ENCODE results near the gene HYAL3. TPM values are rescaled to one million over a fixed set of nuclear protein-coding genes. Genes with fewer than 3 reads are reported as not detected.

HYAL3 gene
- total RNA-seq, 2 donors from 2014 or later = 2.5 to 4.2 TPM

DNA sequence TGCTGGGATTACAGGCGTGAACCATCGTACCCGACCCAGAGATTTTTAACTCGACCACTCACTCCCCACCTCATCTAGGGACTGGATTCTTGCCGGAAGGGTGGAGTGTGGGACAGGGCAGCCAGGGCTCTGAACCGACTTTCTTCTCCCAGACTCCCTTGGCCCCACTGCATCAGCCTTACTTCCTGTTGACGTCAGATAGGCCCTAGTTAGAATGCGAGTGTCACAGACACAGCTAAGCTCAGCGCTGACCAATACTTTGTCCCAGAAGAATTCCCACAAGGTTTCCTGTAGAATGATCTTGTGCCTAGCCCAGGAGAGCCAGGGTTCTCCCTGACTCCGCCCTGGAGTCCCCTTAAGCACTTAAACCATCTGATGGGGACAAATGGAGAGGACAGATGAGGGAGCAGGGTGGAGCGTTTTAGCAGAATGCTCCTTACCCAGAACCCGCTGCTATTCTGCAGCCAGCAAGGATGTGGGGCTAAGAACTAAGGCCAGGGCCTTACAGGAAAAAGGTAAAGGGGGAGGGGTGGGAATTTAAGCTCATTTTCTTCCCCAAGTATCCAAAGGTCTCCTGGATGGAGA, 34.6 kb upstream of the HYAL3 start:
- peak overlapping the region; percentile 97 for H3K27ac ChIP-seq
- intact Hi-C loops (cut with DNase I) = no loop called here
- peaks cover 20% of the 10 kb centered on the region for H3K36me3 ChIP-seq
- TF ChIP-seq, protein P1, sequence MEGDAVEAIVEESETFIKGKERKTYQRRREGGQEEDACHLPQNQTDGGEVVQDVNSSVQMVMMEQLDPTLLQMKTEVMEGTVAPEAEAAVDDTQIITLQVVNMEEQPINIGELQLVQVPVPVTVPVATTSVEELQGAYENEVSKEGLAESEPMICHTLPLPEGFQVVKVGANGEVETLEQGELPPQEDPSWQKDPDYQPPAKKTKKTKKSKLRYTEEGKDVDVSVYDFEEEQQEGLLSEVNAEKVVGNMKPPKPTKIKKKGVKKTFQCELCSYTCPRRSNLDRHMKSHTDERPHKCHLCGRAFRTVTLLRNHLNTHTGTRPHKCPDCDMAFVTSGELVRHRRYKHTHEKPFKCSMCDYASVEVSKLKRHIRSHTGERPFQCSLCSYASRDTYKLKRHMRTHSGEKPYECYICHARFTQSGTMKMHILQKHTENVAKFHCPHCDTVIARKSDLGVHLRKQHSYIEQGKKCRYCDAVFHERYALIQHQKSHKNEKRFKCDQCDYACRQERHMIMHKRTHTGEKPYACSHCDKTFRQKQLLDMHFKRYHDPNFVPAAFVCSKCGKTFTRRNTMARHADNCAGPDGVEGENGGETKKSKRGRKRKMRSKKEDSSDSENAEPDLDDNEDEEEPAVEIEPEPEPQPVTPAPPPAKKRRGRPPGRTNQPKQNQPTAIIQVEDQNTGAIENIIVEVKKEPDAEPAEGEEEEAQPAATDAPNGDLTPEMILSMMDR (IDR thresholded peaks at IDR 0.05) = no peak
- no peak overlapping the region for H3K4me3 ChIP-seq
- H3K9ac ChIP-seq (ENCODE audit: low read depth in 2 of 2, low read length in 2 of 2) = peak overlapping the region in 1 of 2 donors; percentile 44
- no peaks in the 10 kb centered on the region for H3K9me3 ChIP-seq
- no peaks in the 10 kb centered on the region for H3K27me3 ChIP-seq
- peaks cover 14% of the 10 kb centered on the region for H3K4me1 ChIP-seq
- DNase-seq = no peak

DNA sequence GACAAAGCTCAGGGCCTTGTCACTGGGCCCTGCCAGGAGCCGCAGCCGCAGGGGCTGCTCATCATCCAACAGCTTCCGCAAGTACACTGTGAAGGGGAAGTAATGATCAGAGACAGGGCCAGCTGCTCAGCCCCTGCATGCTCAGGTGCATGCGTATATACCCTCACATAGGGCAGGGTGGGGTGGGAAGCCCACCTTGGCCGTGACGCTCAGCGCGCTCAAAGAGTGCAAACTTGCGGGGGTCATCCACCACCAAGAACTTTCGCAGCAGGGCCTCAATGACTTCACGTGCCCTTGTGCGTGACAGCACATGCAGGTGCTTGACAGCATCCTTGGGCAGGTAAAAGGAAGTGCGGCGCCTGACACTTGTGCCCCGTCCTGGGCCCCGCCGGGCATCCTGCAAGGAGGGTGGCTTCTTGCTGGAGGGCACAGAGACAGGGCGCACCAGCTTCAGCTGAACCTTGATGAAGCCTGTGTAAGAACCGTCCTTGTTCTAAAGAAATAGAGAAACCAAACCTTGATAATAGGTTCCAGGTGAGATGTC, 32.2 kb upstream of the HYAL3 start:
- peaks cover 26% of the 10 kb centered on the region for H3K4me1 ChIP-seq

DNA sequence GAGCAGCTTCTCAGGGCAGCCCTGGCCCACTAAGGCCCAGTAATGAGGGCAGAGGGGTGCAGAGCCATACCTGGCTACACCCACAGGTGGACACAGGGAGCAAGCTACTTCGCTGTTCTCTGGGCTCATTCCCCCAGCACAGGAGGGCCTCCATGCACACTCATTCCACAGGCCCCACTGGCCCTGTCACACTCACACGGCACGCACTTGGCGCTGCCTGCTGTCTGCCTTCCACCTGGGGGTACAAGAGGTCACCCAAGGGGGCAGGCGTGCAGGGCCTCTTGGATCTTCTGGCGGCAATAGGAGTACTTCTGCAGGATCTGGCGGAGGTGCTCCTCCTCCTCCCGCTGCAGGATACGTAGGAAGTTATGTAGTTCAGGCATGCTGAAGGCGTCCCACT, 31.1 kb upstream of the HYAL3 start:
- peaks cover 19% of the 10 kb centered on the region for H3K4me1 ChIP-seq

More for the DNA sequence above, 32.2 kb upstream of the HYAL3 start:
- TF ChIP-seq, protein P1 (IDR thresholded peaks at IDR 0.05) = no peak
- no peak overlapping the region for H3K27ac ChIP-seq
- no peaks in the 10 kb centered on the region for H3K9me3 ChIP-seq
- H3K4me3 ChIP-seq = no peak overlapping the region
- DNase-seq = no peak
- peaks cover 20% of the 10 kb centered on the region for H3K36me3 ChIP-seq
- H3K9ac ChIP-seq (ENCODE audit: low read depth in 2 of 2, low read length in 2 of 2) = no peak overlapping the region
- intact Hi-C loops (cut with DNase I) = no loop called here
- H3K27me3 ChIP-seq = no peaks in the 10 kb centered on the region

DNA sequence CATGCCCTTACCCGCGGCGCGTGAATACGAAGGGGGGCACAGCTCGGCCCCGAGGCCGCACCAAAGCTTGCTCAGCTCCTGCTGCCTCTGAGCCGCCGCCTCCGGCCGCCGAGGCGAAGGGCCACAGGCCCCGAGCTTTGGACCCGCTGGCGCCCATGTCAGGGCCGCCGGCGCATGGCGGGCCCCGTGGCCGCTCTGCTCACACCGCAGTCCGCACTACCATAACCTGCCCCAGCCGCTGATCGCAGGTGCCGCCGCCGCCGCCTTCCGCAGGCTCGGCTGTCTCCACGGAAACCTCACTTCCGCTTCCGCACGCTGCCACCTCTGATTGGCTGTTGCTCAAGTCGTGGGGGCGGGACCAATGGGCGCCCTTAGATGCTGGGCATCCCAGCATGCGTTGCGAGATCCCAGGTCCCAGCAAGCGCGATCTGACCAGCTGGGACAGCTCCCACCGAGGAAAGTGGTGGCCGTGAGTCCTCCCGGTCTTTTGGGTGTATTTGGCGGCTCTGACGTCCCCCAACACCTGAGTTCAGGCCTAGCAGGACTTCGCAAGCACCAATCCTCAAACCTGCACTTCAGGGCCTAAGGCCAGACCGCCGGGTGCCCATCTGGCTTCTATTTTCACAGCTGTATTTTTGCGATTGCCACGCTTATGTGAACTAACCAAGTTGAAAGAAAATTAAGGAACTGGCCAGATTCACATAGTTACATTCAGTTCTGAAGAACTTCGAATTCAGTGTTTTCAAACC, 28.9 kb upstream of the HYAL3 start, which contains the start of gene TUSC2:
Gene TUSC2, minus strand, starts transcription at position 281 of the 749 bp plus-strand sequence. Its CDS starts 124 bp downstream, at position 157.
- Histone ChIP-seq H3K36me3 (peaks cover 20% of the 10 kb centered on the region), H3K4me3 (peak within 1 kb of the TSS; percentile 97), H3K9ac (ENCODE audit: low read depth in 2 of 2, low read length in 2 of 2) (peak within 1 kb of the TSS; percentile 90 to 94), H3K27me3 (no peaks in the 10 kb centered on the region), H3K27ac (peak within 1 kb of the TSS; percentile 83), H3K4me1 (peaks cover 13% of the 10 kb centered on the region), H3K9me3 (no peaks in the 10 kb centered on the region)
- TF ChIP-seq, protein P1 (IDR thresholded peaks at IDR 0.05) = no peak
- peak; percentile 98 for DNase-seq
- intact Hi-C loops (cut with DNase I) = loop anchor here (10.0 kb wide), 1 partner anchor 53 kb away; the partner anchor contains the start of gene LSMEM2

More for the DNA sequence above, 31.1 kb upstream of the HYAL3 start:
- H3K27me3 ChIP-seq = no peaks in the 10 kb centered on the region
- peaks cover 20% of the 10 kb centered on the region for H3K36me3 ChIP-seq
- TF ChIP-seq, protein P1 (IDR thresholded peaks at IDR 0.05) = no peak
- intact Hi-C loops (cut with DNase I) = no loop called here
- no peaks in the 10 kb centered on the region for H3K9me3 ChIP-seq
- no peak overlapping the region for H3K4me3 ChIP-seq
- no peak for DNase-seq
- no peak overlapping the region for H3K27ac ChIP-seq
- H3K9ac ChIP-seq (ENCODE audit: low read depth in 2 of 2, low read length in 2 of 2) = no peak overlapping the region

DNA sequence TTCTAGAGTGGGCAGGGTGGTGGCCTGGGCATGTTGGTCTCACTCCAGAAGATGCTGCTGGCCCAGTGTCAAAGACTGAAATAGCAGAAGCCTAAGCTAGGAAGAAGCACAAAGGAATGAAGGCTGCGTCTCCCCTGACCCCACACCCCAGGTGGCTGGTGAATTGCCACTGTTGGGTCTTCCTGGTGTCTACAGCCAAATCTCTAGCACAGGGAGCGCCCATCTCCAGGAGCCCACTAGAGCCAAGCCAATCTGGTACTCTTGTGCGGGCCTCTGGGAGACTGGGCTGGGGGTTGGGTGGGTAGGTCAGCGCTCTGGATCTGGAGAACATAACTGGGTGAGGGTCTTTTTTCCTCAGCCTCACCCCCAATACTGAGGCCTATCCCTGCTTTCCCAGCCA, 27.9 kb upstream of the HYAL3 start:
- H3K4me3 ChIP-seq = peak overlapping the region; percentile 97
- peak overlapping the region; percentile 90 to 94 for H3K9ac ChIP-seq (ENCODE audit: low read depth in 2 of 2, low read length in 2 of 2)
- intact Hi-C loops (cut with DNase I) = loop anchor here (10.0 kb wide), 1 partner anchor 52 kb away; the partner anchor contains the start of gene LSMEM2
- no peak overlapping the region for H3K27ac ChIP-seq
- peaks cover 19% of the 10 kb centered on the region for H3K4me1 ChIP-seq
- TF ChIP-seq, protein P1 (IDR thresholded peaks at IDR 0.05) = no peak
- H3K27me3 ChIP-seq = no peaks in the 10 kb centered on the region
- no peaks in the 10 kb centered on the region for H3K9me3 ChIP-seq
- peaks cover 20% of the 10 kb centered on the region for H3K36me3 ChIP-seq
- no peak for DNase-seq

Data from colonic mucosa (tissue), 4 donors.